Glutamatergic neuron (in vitro differentiated cells): ENCODE data around the gene PKD1L1. TPM values are rescaled to one million over a fixed set of nuclear protein-coding genes. Genes with fewer than 3 reads are reported as not detected.

Experiments
- DNase-seq: peaks from one replicate; pipeline ENCODE4 v3.0.0; 2022
- H3K27ac Mint-ChIP-seq: one replicate; pipeline ENCODE4 v1.8.0; 2020; ENCODE audit warnings: mild to moderate bottlenecking, mixed read lengths, inconsistent platforms; ENCODE audit not compliant: unreplicated experiment
- H3K27me3 Mint-ChIP-seq: one replicate; pipeline ENCODE4 v1.8.0; 2020; ENCODE audit warnings: mild to moderate bottlenecking, moderate library complexity, mixed read lengths, inconsistent platforms; ENCODE audit not compliant: unreplicated experiment
- H3K36me3 Mint-ChIP-seq: one replicate; pipeline ENCODE4 v1.8.0; 2020; ENCODE audit warnings: mild to moderate bottlenecking, mixed read lengths, inconsistent platforms; ENCODE audit not compliant: unreplicated experiment
- H3K4me1 Mint-ChIP-seq: one replicate; pipeline ENCODE4 v1.8.0; 2020; ENCODE audit warnings: mild to moderate bottlenecking, low read depth, mixed read lengths, inconsistent platforms; ENCODE audit not compliant: unreplicated experiment
- H3K4me3 Mint-ChIP-seq: one replicate; pipeline ENCODE4 v1.8.0; 2020; ENCODE audit warnings: mild to moderate bottlenecking, mixed read lengths, inconsistent platforms; ENCODE audit not compliant: unreplicated experiment
- H3K9me3 Mint-ChIP-seq: one replicate; pipeline ENCODE4 v1.8.0; 2020; ENCODE audit warnings: mild to moderate bottlenecking, moderate library complexity, mixed read lengths, inconsistent platforms; ENCODE audit not compliant: unreplicated experiment
- CTCF ChIP-seq: fragments of 200-600 bp; sonication (generic); IDR thresholded peaks from one replicate; pipeline ENCODE4 v1.5.0; 2021; ENCODE audit not compliant: partially characterized antibody, unreplicated experiment
- total RNA-seq: library from RNA; stranded (reverse); fragmentation: NEBNext Ultra II Directional; extraction: Animal tissue kit (Norgen Biotek cat#: 25700); gene quantifications from one replicate; pipeline ENCODE4 v1.2.1, GENCODE V29; 2021; ENCODE audit not compliant: unreplicated experiment

Gene PKD1L1
- total RNA-seq, 1 donor from 2014 or later = 0.17 TPM

GRCh38 chr7:47937711-47938573, 10.3 kb downstream of the PKD1L1 start:
- no peak for TF ChIP-seq CTCF
- no peak overlapping the region for H3K27ac Mint-ChIP-seq
- no peaks in the 10 kb centered on the region for H3K36me3 Mint-ChIP-seq
- peaks cover 2% of the 10 kb centered on the region for H3K27me3 Mint-ChIP-seq
- H3K4me1 Mint-ChIP-seq = no peaks in the 10 kb centered on the region
- DNase-seq = no peak
- no peak overlapping the region for H3K4me3 Mint-ChIP-seq
- H3K9me3 Mint-ChIP-seq = no peaks in the 10 kb centered on the region

DNA sequence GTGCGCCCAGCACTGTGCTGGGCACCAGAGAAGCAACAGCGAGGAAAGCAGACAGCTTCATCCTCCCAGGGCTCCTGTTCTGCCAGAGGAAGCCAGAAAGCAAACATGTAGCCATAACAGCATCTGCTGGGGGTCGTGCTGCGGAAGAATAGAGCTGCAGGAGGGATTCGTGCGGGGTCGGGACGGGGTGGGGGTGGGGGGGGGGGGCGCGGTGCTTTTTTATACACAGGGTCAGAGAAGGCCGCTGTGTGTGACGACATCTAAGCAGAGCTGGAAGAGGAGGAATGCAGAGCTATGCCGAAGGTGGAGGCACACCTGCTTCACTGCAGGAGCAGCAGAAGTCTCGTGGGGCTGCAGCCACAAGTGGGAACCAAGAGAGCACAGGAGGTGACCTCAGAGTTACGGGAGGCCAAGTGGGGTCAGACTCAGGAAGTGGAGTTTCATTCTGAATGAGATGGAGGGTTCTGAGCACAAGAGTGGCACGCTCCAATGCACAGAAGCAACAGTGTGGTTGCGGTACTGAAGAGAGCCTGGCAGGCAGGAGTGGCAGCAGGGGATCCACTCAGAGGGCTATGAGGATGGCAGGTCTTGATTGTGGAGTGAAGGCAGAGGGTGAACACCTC, 11.1 kb downstream of the PKD1L1 start:
- Mint-ChIP-seq H3K4me3 (no peak overlapping the region), H3K27ac (no peak overlapping the region), H3K27me3 (peaks cover 2% of the 10 kb centered on the region), H3K4me1 (no peaks in the 10 kb centered on the region), H3K36me3 (no peaks in the 10 kb centered on the region), H3K9me3 (no peaks in the 10 kb centered on the region)
- TF ChIP-seq CTCF = no peak
- no peak for DNase-seq

- Mint-ChIP-seq H3K4me3 (no peak overlapping the region), H3K4me1 (no peaks in the 10 kb centered on the region), H3K27ac (no peak overlapping the region), H3K27me3 (peaks cover 2% of the 10 kb centered on the region), H3K9me3 (no peaks in the 10 kb centered on the region), H3K36me3 (no peaks in the 10 kb centered on the region)
- no peak for TF ChIP-seq CTCF
- DNase-seq = no peak
These were observed 11.9 kb downstream of the PKD1L1 start for GRCh38 chr7:47936323-47936722.

- Mint-ChIP-seq H3K36me3 (no peaks in the 10 kb centered on the region), H3K27me3 (peaks cover 2% of the 10 kb centered on the region), H3K27ac (no peak overlapping the region), H3K9me3 (no peaks in the 10 kb centered on the region), H3K4me1 (no peaks in the 10 kb centered on the region), H3K4me3 (no peak overlapping the region)
- DNase-seq = no peak
- TF ChIP-seq CTCF = no peak
These were observed 12.9 kb downstream of the PKD1L1 start for GRCh38 chr7:47935336-47935735.

DNA sequence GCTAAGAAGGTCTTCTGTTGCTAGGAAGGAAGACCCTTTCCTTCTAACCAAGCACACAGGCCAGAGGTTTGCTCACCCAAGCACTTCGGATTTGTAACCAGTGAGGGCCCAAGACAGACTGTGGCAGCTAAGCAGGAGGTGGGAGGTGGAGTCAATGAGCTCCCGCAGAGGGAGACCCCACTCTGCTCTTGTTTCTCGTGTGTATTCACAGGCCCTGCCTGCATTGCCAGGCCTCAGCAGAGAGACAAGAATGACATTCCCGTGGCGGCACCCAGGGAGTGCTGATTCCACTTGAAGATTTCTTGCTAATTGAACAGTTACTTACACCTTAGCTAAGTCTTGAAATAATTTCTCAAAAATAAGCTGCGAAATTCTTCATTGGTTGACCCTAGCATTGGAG, 13.4 kb downstream of the PKD1L1 start:
- Mint-ChIP-seq H3K9me3 (no peaks in the 10 kb centered on the region), H3K36me3 (no peaks in the 10 kb centered on the region), H3K27ac (no peak overlapping the region), H3K4me1 (no peaks in the 10 kb centered on the region), H3K4me3 (no peak overlapping the region), H3K27me3 (peaks cover 2% of the 10 kb centered on the region)
- no peak for TF ChIP-seq CTCF
- no peak for DNase-seq
